Erythroblast (primary cell): ENCODE measurements around the gene TRAF2.

Experiments
- GATA1 ChIP-seq: IDR thresholded peaks from 2 replicates; pipeline ENCODE4 v1.6.1; 2011; ENCODE audit warnings: low read depth, mild to moderate bottlenecking, control low read depth, low read length, moderate library complexity
- POLR2A ChIP-seq: IDR thresholded peaks from 2 replicates; pipeline ENCODE4 v1.6.1; 2011; ENCODE audit warnings: mild to moderate bottlenecking, low read length

DNA sequence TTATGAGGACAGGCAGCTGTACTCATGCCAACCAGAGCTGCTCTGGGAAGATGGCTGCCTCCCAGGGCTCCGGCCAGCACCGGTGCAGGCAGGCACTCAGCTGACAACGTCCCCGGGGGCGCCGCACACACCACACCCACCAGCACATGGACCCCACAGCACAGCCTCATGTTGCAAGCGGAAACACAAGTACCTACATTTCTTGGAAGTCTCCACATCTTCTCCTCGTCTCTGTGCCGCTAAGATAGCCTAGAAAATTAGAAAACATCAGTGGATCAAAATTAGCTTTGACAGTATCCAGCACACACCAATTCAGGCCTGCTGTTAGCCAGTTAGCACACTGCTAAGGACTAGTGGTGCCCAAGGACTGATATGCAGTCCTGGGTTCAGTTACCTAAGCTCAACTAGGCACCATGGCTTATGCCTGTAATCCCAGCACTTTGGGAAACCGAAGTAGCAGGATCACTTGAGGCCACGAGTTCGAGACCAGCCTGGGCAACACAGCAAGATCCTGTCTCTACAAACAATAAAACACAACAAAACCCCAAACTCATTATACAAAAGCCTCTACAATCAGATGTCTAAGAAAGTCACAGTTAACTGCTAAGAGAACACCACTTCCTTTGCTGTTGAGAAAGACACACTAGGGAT lies 22.6 kb upstream of the TRAF2 start:
- TF ChIP-seq POLR2A: no peak
- TF ChIP-seq GATA1: no peak
